MCF 10A (cell line): Measurements from ENCODE around the gene UAP1L1. TPM values are rescaled to one million over a fixed set of nuclear protein-coding genes. Genes with fewer than 3 reads are reported as not detected.

Experiments
- BruUV-seq: library from RNA; stranded (reverse); fragments of 400-500 nt; replicated peaks from 2 replicates; lab custom pipeline; 2021; lab: Mats Ljungman, UMichigan
- CTCF ChIA-PET: fragments of 300-600 bp; sonication (Branson Sonifier 250); formaldehyde crosslinking; extraction: SDS; loops from one replicate; lab custom pipeline; 2021; ENCODE audit warnings: antibody characterized with exemption, inconsistent platforms; lab: Yijun Ruan, JAX
- POLR2A ChIA-PET: fragments of 300-600, 350-650 bp; sonication (Branson Sonifier 250); formaldehyde crosslinking; extraction: SDS; loops from one replicate; lab custom pipeline; 2020; ENCODE audit warnings: antibody characterized with exemption, inconsistent platforms; lab: Yijun Ruan, JAX
- DNase-seq: peaks from one replicate; pipeline ENCODE4 v3.0.0-alpha.2; 2018; ENCODE audit not compliant: unreplicated experiment
- H3K27ac Mint-ChIP-seq: one replicate; pipeline ENCODE4 v1.8.0; 2022; ENCODE audit warnings: mild to moderate bottlenecking, low read depth, mixed read lengths; ENCODE audit not compliant: unreplicated experiment
- H3K27me3 Mint-ChIP-seq: one replicate; pipeline ENCODE4 v1.8.0; 2022; ENCODE audit warnings: mixed read lengths; ENCODE audit not compliant: insufficient read depth, unreplicated experiment
- H3K36me3 Mint-ChIP-seq: one replicate; pipeline ENCODE4 v1.8.0; 2022; ENCODE audit warnings: mild to moderate bottlenecking, moderate library complexity, mixed read lengths; ENCODE audit not compliant: insufficient read depth, unreplicated experiment
- H3K4me1 Mint-ChIP-seq: one replicate; pipeline ENCODE4 v1.8.0; 2022; ENCODE audit warnings: mixed read lengths; ENCODE audit not compliant: insufficient read depth, unreplicated experiment
- H3K4me3 Mint-ChIP-seq: one replicate; pipeline ENCODE4 v1.8.0; 2022; ENCODE audit warnings: mild to moderate bottlenecking, moderate library complexity, mixed read lengths; ENCODE audit not compliant: unreplicated experiment
- H3K9me3 Mint-ChIP-seq: one replicate; pipeline ENCODE4 v1.8.0; 2022; ENCODE audit warnings: mixed read lengths; ENCODE audit not compliant: unreplicated experiment
- CTCF ChIP-seq: fragments of 200-600 bp; IDR thresholded peaks from one replicate; pipeline ENCODE4 v1.8.0; 2022; ENCODE audit warnings: antibody characterized with exemption, mild to moderate bottlenecking; ENCODE audit not compliant: unreplicated experiment
- intact Hi-C: fragments of 100-400 bp; cut with micrococcal nuclease; formaldehyde crosslinking; loops from 2 replicates; pipeline ENCODE4 v1.14.1; 2022
- total RNA-seq: library from RNA; stranded (reverse); gene quantifications from 2 replicates; pipeline ENCODE4 v1.2.3, GENCODE V29; 2022

The UAP1L1 gene
- total RNA-seq, 1 experiment from 2014 or later = 1.0 TPM

- no peak overlapping the region for H3K27ac Mint-ChIP-seq
- BruUV-seq = no TSS peak
- no peak for TF ChIP-seq CTCF
- intact Hi-C loops = no loop called here
- no peaks in the 10 kb centered on the region for H3K4me1 Mint-ChIP-seq
- ChIA-PET CTCF (interaction anchor here (1.1 kb wide), 1 partner anchor 74 kb away, joined by 3 read pairs; no protein-coding TSS in a partner anchor), POLR2A (no interaction called here)
- peaks cover 37% of the 10 kb centered on the region for H3K36me3 Mint-ChIP-seq
- no peaks in the 10 kb centered on the region for H3K9me3 Mint-ChIP-seq
- no peak overlapping the region for H3K4me3 Mint-ChIP-seq
- DNase-seq = no peak
- H3K27me3 Mint-ChIP-seq = no peaks in the 10 kb centered on the region
Observed at GRCh38 chr9:137103206-137103999, 26.1 kb downstream of the UAP1L1 start.

- no TSS peak for BruUV-seq
- no peak overlapping the region for H3K4me3 Mint-ChIP-seq
- no peaks in the 10 kb centered on the region for H3K27me3 Mint-ChIP-seq
- H3K27ac Mint-ChIP-seq = no peak overlapping the region
- POLR2A ChIA-PET = interaction anchor here (1.0 kb wide), 1 partner anchor 20 kb away, joined by 4 read pairs; the partner anchor contains the start of gene MAN1B1
- no peaks in the 10 kb centered on the region for H3K9me3 Mint-ChIP-seq
- intact Hi-C loops = no loop called here
- DNase-seq = no peak
- peaks cover 33% of the 10 kb centered on the region for H3K36me3 Mint-ChIP-seq
- no peak for TF ChIP-seq CTCF
- CTCF ChIA-PET = interaction anchor here (0.9 to 1.5 kb wide), 4 partner anchors 12 to 71 kb away, joined by 3 to 6 read pairs (median 3); no protein-coding TSS in a partner anchor
- H3K4me1 Mint-ChIP-seq = no peaks in the 10 kb centered on the region
Observed at GRCh38 chr9:137105814-137106661, 28.7 kb downstream of the UAP1L1 start.

GRCh38 chr9:137106662-137107250 lies 29.4 kb downstream of the UAP1L1 start:
- ChIA-PET POLR2A (interaction anchor here (1.0 kb wide), 1 partner anchor 20 kb away, joined by 4 read pairs; the partner anchor contains the start of gene MAN1B1), CTCF (interaction anchor here (0.6 to 1.5 kb wide), 4 partner anchors 17 to 345 kb away, joined by 3 to 6 read pairs (median 3); no protein-coding TSS in a partner anchor)
- Mint-ChIP-seq H3K27ac (no peak overlapping the region), H3K9me3 (no peaks in the 10 kb centered on the region), H3K4me3 (no peak overlapping the region), H3K4me1 (no peaks in the 10 kb centered on the region), H3K36me3 (peaks cover 28% of the 10 kb centered on the region), H3K27me3 (no peaks in the 10 kb centered on the region)
- intact Hi-C loops = no loop called here
- no peak for DNase-seq
- TF ChIP-seq CTCF = no peak
- BruUV-seq = no TSS peak
